SK-N-SH treated with all-trans-retinoic acid at 6 μM for 48 hours (cell line): ENCODE data around the gene TRAPPC1.
"Not testable (repeated sequence)": the region's sequence is repeated elsewhere in the genome, so short reads cannot be mapped to it uniquely, and the experiment has no call there.

Experiments
- ATAC-seq: fragments of 200-7000 bp; cut with Tn5 transposase; 3 replicates; pipeline ENCODE4 v1.9.1; 2020; ENCODE audit warnings: mild to moderate bottlenecking, moderate library complexity
- ARNTL ChIP-seq: fragments of 450-650 bp; formaldehyde crosslinking; IDR thresholded peaks from 2 replicates; pipeline ENCODE4 v1.5.0; 2020; ENCODE audit warnings: low read depth, mild to moderate bottlenecking, moderate library complexity, borderline replicate concordance
- BACH2 ChIP-seq: fragments of 250-450 bp; sonication (Bioruptor Pico); IDR thresholded peaks from 2 replicates; pipeline ENCODE4 v1.9.0; 2021; ENCODE audit warnings: mild to moderate bottlenecking, borderline replicate concordance
- CSDC2 ChIP-seq: fragments of 250-450 bp; sonication (Bioruptor Pico); IDR thresholded peaks from 2 replicates; pipeline ENCODE4 v1.5.0; 2020; ENCODE audit warnings: mild to moderate bottlenecking, moderate library complexity
- ESRRG ChIP-seq: fragments of 250-450 bp; sonication (Bioruptor Pico); IDR thresholded peaks from 2 replicates; pipeline ENCODE4 v1.6.1; 2021; ENCODE audit warnings: mild to moderate bottlenecking
- GLIS3 ChIP-seq: fragments of 250-450 bp; sonication (Bioruptor Pico); IDR thresholded peaks from 2 replicates; pipeline ENCODE4 v1.5.0; 2020; ENCODE audit warnings: mild to moderate bottlenecking, moderate library complexity
- ISL1 ChIP-seq: fragments of 250-450 bp; sonication (Bioruptor Pico); IDR thresholded peaks from 2 replicates; pipeline ENCODE4 v2.1.2; 2022; ENCODE audit warnings: mild to moderate bottlenecking, moderate library complexity
- OSR1 ChIP-seq: fragments of 250-450 bp; sonication (Bioruptor Pico); IDR thresholded peaks from 2 replicates; pipeline ENCODE4 v1.8.0; 2022; ENCODE audit warnings: moderate library complexity, mild to moderate bottlenecking, inconsistent platforms
- PPARA ChIP-seq: fragments of 250-450 bp; sonication (Bioruptor Pico); IDR thresholded peaks from 2 replicates; pipeline ENCODE4 v1.5.0; 2020; ENCODE audit warnings: mild to moderate bottlenecking, borderline replicate concordance
- RARB ChIP-seq: fragments of 250-450 bp; sonication (Bioruptor Pico); IDR thresholded peaks from 2 replicates; pipeline ENCODE4 v1.8.0; 2021; ENCODE audit warnings: mild to moderate bottlenecking, moderate library complexity
- SNAI2 ChIP-seq: fragments of 250-450 bp; sonication (Bioruptor Pico); IDR thresholded peaks from 2 replicates; pipeline ENCODE4 v1.5.0; 2020; ENCODE audit warnings: mild to moderate bottlenecking, moderate library complexity
- TCF4 ChIP-seq: fragments of 250-450 bp; sonication (Bioruptor Pico); IDR thresholded peaks from 2 replicates; pipeline ENCODE4 v1.8.0; 2021; ENCODE audit warnings: mild to moderate bottlenecking, moderate library complexity, borderline replicate concordance
- TOX ChIP-seq: fragments of 250-450 bp; sonication (Bioruptor Pico); IDR thresholded peaks from 2 replicates; pipeline ENCODE4 v1.8.0; 2021; ENCODE audit warnings: mild to moderate bottlenecking, moderate library complexity, borderline replicate concordance
- ZC3H10 ChIP-seq: fragments of 250-450 bp; sonication (Bioruptor Pico); IDR thresholded peaks from 2 replicates; pipeline ENCODE4 v1.5.1; 2021; ENCODE audit warnings: mild to moderate bottlenecking, moderate library complexity
- ZFP3 ChIP-seq: fragments of 250-450 bp; sonication (Bioruptor Pico); IDR thresholded peaks from 2 replicates; pipeline ENCODE4 v1.5.0; 2020; ENCODE audit warnings: mild to moderate bottlenecking, moderate library complexity
- ZFP30 ChIP-seq: fragments of 450-650 bp; formaldehyde crosslinking; IDR thresholded peaks from 2 replicates; pipeline ENCODE4 v1.5.0; 2022; ENCODE audit warnings: mild to moderate bottlenecking, moderate library complexity
- ZNF565 ChIP-seq: fragments of 450-650 bp; formaldehyde crosslinking; conservative IDR thresholded peaks from 2 replicates; pipeline ENCODE4 v1.5.0; 2020; ENCODE audit warnings: low read depth, mild to moderate bottlenecking, moderate library complexity
- ZNF8 ChIP-seq: fragments of 450-650 bp; formaldehyde crosslinking; IDR thresholded peaks from 2 replicates; pipeline ENCODE4 v1.5.0; 2020; ENCODE audit warnings: mild to moderate bottlenecking, moderate library complexity
- TF ChIP-seq, protein P1 (sequence below): fragments of 250-450 bp; sonication (Bioruptor Pico); IDR thresholded peaks from 2 replicates; pipeline ENCODE4 v1.5.1; 2021; ENCODE audit warnings: mild to moderate bottlenecking, moderate library complexity
- TF ChIP-seq, protein P2 (sequence below): fragments of 250-450 bp; sonication (Bioruptor Pico); IDR thresholded peaks from 2 replicates; pipeline ENCODE4 v1.5.0; 2020; ENCODE audit warnings: mild to moderate bottlenecking, moderate library complexity
- TF ChIP-seq, protein P3 (sequence below): fragments of 250-450 bp; sonication (Bioruptor Pico); IDR thresholded peaks from 2 replicates; pipeline ENCODE4 v1.5.1; 2020; ENCODE audit warnings: low read depth, mild to moderate bottlenecking, moderate library complexity

TRAPPC1 gene

DNA sequence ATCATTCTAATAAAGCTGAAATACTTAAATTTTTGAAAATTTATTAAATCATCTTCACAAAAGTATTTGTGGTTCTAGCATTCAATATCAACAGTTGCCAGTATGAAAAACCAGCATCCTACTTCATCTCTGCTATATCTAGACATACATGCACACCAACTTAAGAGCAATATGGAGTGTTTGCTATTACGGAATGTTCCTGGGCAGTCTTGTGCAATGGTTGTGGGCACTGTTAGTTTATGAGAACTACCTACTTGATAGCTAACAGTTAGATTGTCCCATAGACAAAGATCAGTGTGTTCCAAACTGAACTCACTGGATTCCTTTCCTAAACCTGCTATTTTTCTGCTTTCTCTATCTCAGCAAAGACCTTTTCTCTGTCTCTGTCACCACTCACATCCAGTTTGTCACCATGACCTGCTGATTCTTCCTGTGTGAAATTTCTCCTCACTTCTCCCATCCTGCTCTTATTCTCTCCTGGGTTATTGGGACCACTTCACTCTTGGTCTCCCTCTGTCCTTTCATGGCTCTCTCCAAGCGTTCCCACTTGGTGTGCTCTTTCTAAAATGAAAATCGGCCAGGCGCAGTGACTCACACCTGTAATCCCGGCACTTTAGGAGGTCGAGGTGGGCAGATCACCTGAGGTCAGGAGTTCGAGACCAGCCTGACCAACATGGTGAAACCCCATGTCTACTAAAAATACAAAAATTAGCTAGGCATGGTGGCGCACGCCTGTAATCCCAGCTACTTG is 27.9 kb upstream of the TRAPPC1 start:
- TF ChIP-seq, protein P1, sequence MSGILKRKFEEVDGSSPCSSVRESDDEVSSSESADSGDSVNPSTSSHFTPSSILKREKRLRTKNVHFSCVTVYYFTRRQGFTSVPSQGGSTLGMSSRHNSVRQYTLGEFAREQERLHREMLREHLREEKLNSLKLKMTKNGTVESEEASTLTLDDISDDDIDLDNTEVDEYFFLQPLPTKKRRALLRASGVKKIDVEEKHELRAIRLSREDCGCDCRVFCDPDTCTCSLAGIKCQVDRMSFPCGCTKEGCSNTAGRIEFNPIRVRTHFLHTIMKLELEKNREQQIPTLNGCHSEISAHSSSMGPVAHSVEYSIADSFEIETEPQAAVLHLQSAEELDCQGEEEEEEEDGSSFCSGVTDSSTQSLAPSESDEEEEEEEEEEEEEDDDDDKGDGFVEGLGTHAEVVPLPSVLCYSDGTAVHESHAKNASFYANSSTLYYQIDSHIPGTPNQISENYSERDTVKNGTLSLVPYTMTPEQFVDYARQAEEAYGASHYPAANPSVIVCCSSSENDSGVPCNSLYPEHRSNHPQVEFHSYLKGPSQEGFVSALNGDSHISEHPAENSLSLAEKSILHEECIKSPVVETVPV (CRISPR knock-in tag) = no peak
- TF ChIP-seq PPARA = no peak
- no peak for TF ChIP-seq RARB
- TF ChIP-seq ESRRG (CRISPR knock-in tag) = no peak
- no peak for TF ChIP-seq TCF4
- TF ChIP-seq SNAI2 (CRISPR knock-in tag) = no peak
- no peak for TF ChIP-seq BACH2 (CRISPR knock-in tag)
- no peak for TF ChIP-seq TOX
- TF ChIP-seq GLIS3 (CRISPR knock-in tag) = no peak
- TF ChIP-seq OSR1 = no peak
- no peak for TF ChIP-seq ZNF565 (CRISPR knock-in tag)
- no peak for ATAC-seq

DNA sequence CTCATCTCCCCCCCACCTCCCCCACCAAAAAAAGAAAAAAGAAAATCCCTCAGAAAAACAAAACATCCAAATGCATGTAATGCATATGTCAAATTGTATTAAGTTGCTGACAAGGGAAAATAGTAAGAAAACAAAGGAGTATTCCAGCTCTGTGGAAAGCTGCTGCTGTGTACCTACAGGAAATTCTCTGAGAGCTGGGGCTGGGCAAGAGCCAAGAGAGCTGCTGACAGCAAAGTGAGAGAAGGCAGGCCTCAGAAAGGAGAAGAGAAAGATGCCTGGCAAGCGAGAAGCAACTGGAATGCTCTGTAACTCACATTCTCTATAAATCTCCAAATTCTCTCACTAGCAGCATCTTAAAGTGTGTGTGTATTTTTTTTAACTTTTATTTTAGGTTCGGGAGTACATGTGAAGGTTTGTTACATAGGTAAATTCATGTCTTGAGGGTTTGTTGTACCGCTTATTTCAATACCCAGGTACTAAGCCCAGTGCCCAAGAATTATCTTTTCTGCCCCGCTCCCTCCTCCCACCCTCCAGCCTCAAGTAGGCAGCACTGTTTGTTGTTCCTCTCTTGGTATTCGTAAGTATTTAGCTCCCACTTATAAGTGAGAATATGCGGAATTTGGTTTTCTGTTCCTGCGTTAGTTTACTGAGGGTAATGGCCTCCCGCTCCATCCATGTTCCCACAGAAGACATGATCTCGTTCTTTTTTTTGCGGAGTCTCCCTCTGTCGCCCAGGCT is 24.7 kb upstream of the TRAPPC1 start:
- TF ChIP-seq TCF4 (0 out of 2 replicates have a peak, but pooled peaks have one; percentile 31), ZFP30 (CRISPR knock-in tag) (no peak), PPARA (no peak), CSDC2 (CRISPR knock-in tag) (no peak), GLIS3 (CRISPR knock-in tag) (no peak)
- TF ChIP-seq, all 23 proteins: peak for 1
- peak; percentile 96 for ATAC-seq

DNA sequence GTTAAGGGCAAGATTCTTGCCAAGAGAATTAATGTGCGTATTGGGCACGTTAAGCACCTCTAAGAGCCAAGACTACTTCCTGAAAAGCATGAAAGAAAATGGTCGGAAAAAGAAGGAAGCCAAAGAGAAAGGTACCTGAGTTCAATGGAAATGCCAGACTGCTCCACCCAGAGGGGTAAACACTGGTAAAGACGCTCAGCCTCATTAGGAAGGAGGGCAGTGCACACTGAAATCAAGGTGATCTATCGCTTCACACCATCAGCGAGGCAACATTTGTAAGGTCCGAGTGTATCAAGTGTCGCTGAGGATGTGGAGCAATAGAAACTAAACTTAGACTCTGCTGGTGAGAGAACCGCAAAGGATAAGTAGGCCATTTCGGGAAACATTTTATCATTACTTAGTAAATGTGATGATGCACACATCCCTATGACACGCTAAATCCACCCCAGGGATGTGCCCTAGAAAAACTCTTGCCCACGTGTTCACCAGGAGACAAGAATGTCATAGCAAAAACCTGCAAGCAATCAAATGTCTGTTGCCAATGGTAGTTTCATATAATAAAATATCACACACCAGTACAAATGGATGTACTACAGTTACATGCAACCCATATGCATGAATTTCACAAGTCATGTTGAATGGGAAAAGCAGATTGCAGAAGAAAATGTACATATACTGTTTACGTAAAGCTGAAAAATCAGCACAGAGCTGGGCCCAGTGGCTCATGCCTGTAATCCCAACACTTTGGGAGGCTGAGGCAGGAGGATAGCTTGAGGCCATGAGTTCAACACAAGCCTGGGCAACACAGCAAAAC is 23.9 kb upstream of the TRAPPC1 start:
- TF ChIP-seq TCF4 (no peak), TOX (no peak), PPARA (no peak), ZNF8 (CRISPR knock-in tag) (no peak), ESRRG (CRISPR knock-in tag) (no peak), CSDC2 (CRISPR knock-in tag) (no peak), BACH2 (CRISPR knock-in tag) (no peak), ZC3H10 (CRISPR knock-in tag) (no peak), RARB (no peak), ISL1 (no peak), ZFP3 (CRISPR knock-in tag) (no peak), OSR1 (no peak), ARNTL (no peak), ZNF565 (CRISPR knock-in tag) (no peak)
- TF ChIP-seq, protein P2, sequence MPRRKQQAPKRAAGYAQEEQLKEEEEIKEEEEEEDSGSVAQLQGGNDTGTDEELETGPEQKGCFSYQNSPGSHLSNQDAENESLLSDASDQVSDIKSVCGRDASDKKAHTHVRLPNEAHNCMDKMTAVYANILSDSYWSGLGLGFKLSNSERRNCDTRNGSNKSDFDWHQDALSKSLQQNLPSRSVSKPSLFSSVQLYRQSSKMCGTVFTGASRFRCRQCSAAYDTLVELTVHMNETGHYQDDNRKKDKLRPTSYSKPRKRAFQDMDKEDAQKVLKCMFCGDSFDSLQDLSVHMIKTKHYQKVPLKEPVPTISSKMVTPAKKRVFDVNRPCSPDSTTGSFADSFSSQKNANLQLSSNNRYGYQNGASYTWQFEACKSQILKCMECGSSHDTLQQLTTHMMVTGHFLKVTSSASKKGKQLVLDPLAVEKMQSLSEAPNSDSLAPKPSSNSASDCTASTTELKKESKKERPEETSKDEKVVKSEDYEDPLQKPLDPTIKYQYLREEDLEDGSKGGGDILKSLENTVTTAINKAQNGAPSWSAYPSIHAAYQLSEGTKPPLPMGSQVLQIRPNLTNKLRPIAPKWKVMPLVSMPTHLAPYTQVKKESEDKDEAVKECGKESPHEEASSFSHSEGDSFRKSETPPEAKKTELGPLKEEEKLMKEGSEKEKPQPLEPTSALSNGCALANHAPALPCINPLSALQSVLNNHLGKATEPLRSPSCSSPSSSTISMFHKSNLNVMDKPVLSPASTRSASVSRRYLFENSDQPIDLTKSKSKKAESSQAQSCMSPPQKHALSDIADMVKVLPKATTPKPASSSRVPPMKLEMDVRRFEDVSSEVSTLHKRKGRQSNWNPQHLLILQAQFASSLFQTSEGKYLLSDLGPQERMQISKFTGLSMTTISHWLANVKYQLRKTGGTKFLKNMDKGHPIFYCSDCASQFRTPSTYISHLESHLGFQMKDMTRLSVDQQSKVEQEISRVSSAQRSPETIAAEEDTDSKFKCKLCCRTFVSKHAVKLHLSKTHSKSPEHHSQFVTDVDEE (CRISPR knock-in tag) = no peak
- TF ChIP-seq, protein P1 (CRISPR knock-in tag) = no peak
- TF ChIP-seq, protein P3, sequence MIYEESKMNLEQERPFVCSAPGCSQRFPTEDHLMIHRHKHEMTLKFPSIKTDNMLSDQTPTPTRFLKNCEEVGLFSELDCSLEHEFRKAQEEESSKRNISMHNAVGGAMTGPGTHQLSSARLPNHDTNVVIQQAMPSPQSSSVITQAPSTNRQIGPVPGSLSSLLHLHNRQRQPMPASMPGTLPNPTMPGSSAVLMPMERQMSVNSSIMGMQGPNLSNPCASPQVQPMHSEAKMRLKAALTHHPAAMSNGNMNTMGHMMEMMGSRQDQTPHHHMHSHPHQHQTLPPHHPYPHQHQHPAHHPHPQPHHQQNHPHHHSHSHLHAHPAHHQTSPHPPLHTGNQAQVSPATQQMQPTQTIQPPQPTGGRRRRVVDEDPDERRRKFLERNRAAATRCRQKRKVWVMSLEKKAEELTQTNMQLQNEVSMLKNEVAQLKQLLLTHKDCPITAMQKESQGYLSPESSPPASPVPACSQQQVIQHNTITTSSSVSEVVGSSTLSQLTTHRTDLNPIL (CRISPR knock-in tag) = no peak
- peak; percentile 45 for ATAC-seq

DNA sequence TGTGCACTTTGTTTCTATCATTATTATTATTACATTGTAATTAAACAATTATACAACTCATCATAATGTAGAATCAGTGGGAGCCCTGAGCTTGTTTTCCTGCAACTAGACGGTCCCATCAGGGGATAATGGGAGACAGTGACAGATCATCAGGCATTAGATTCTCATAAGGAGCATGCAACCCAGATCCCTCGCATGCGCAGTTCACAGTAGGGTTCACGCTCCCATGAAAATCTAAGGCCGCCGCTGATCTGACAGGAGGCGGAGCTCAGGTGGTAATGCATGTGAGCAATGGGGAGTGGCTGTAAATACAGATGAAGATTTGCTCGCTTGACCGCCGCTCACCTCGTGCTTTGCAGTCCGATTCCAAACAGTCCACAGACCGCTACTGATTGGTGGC is 21.5 kb upstream of the TRAPPC1 start:
- not testable (repeated sequence) for ATAC-seq
